H9 (cell line): ENCODE results near the gene MAST2. TPM values are rescaled to one million over a fixed set of nuclear protein-coding genes. Genes with fewer than 3 reads are reported as not detected.

Source experiments
- DNase-seq: peaks from one replicate; pipeline ENCODE4 v3.0.0-alpha.2; 2017
- H2AFZ ChIP-seq: one replicate; pipeline ENCODE4 v1.6.1; 2013; ENCODE audit warnings: mild to moderate bottlenecking, low read length, control low read depth, moderate library complexity
- H2AK5ac ChIP-seq: 2 replicates; pipeline ENCODE4 v1.6.1; 2013; ENCODE audit warnings: low read length, control low read depth, mixed read lengths; ENCODE audit not compliant: insufficient read length
- H2BK120ac ChIP-seq: one replicate; pipeline ENCODE4 v1.6.1; 2013; ENCODE audit warnings: low read depth, mild to moderate bottlenecking, low read length, control low read depth, inconsistent platforms; ENCODE audit not compliant: poor library complexity, severe bottlenecking
- H2BK12ac ChIP-seq: 2 replicates; pipeline ENCODE4 v1.6.1; 2013; ENCODE audit warnings: low read length, control low read depth, mixed read lengths, low read depth; ENCODE audit not compliant: insufficient read length
- H2BK15ac ChIP-seq: 2 replicates; pipeline ENCODE4 v1.6.1; 2013; ENCODE audit warnings: low read depth, low read length, control low read depth
- H2BK20ac ChIP-seq: one replicate; pipeline ENCODE4 v1.6.1; 2013; ENCODE audit warnings: low read depth, mild to moderate bottlenecking, low read length, control low read depth, inconsistent platforms; ENCODE audit not compliant: poor library complexity, severe bottlenecking
- H2BK5ac ChIP-seq: 2 replicates; pipeline ENCODE4 v1.6.1; 2013; ENCODE audit warnings: low read length, control low read depth, mixed read lengths; ENCODE audit not compliant: insufficient read length
- H3K14ac ChIP-seq: 2 replicates; pipeline ENCODE4 v1.6.1; 2013; ENCODE audit warnings: low read length, control low read depth; ENCODE audit not compliant: insufficient read depth
- H3K18ac ChIP-seq: 2 replicates; pipeline ENCODE4 v1.6.1; 2013; ENCODE audit warnings: low read depth, mild to moderate bottlenecking, mixed read lengths, low read length, control low read depth; ENCODE audit not compliant: insufficient read length
- H3K23ac ChIP-seq: 2 replicates; pipeline ENCODE4 v1.6.1; 2013; ENCODE audit warnings: low read length, control low read depth, mixed read lengths, low read depth; ENCODE audit not compliant: insufficient read length
- H3K23me2 ChIP-seq: 2 replicates; pipeline ENCODE4 v1.6.1; 2013; ENCODE audit warnings: low read depth, mild to moderate bottlenecking, mixed read lengths, low read length, control low read depth; ENCODE audit not compliant: insufficient read length, poor library complexity, severe bottlenecking
- H3K27ac ChIP-seq: 2 replicates; pipeline ENCODE4 v1.5.1; 2013; ENCODE audit warnings: low read length, control low read depth, mixed read lengths, low read depth; ENCODE audit not compliant: insufficient read length
- H3K27me3 ChIP-seq: 2 replicates; pipeline ENCODE4 v1.6.1; 2013; ENCODE audit warnings: low read length, control low read depth, inconsistent platforms; ENCODE audit not compliant: insufficient read depth
- H3K4ac ChIP-seq: 2 replicates; pipeline ENCODE4 v1.6.1; 2013; ENCODE audit warnings: low read depth, mild to moderate bottlenecking, control low read depth, inconsistent platforms, low read length, moderate library complexity
- H3K4me1 ChIP-seq: 2 replicates; pipeline ENCODE4 v1.6.1; 2013; ENCODE audit warnings: low read length, control low read depth, inconsistent platforms; ENCODE audit not compliant: insufficient read depth
- H3K4me2 ChIP-seq: 2 replicates; pipeline ENCODE4 v1.6.1; 2013; ENCODE audit warnings: low read length, control low read depth, mixed read lengths; ENCODE audit not compliant: insufficient read length, insufficient read depth
- H3K56ac ChIP-seq: 2 replicates; pipeline ENCODE4 v1.6.1; 2013; ENCODE audit warnings: low read depth, mild to moderate bottlenecking, mixed read lengths, low read length, control low read depth; ENCODE audit not compliant: insufficient read length
- H3K79me1 ChIP-seq: 2 replicates; pipeline ENCODE4 v1.6.1; 2013; ENCODE audit warnings: low read depth, mild to moderate bottlenecking, moderate library complexity, low read length, control low read depth, inconsistent platforms; ENCODE audit not compliant: insufficient read depth, poor library complexity, severe bottlenecking
- H3K79me2 ChIP-seq: 2 replicates; pipeline ENCODE4 v1.6.1; 2013; ENCODE audit warnings: low read length, control low read depth, inconsistent platforms; ENCODE audit not compliant: insufficient read depth
- H3K9ac ChIP-seq: 2 replicates; pipeline ENCODE4 v1.6.1; 2013; ENCODE audit warnings: low read length, control low read depth, mixed read lengths; ENCODE audit not compliant: insufficient read length; ENCODE audit errors: extremely low read depth
- H3K9me3 ChIP-seq: one replicate; pipeline ENCODE4 v1.6.1; 2013; ENCODE audit warnings: low read depth, low read length, inconsistent platforms; ENCODE audit not compliant: control insufficient read depth
- H3T11ph ChIP-seq: one replicate; pipeline ENCODE4 v1.6.1; 2013; ENCODE audit warnings: mild to moderate bottlenecking, low read length, control low read depth, inconsistent platforms
- H4K20me1 ChIP-seq: one replicate; pipeline ENCODE4 v1.6.1; 2013; ENCODE audit not compliant: control insufficient read depth, insufficient read length, insufficient read depth
- H4K5ac ChIP-seq: 2 replicates; pipeline ENCODE4 v1.6.1; 2013; ENCODE audit warnings: low read depth, mild to moderate bottlenecking, mixed read lengths, low read length, control low read depth; ENCODE audit not compliant: insufficient read length
- H4K8ac ChIP-seq: replicated peaks from 2 replicates; pipeline ENCODE4 v1.6.1; 2013; ENCODE audit warnings: low read length, control low read depth, mixed read lengths, low read depth; ENCODE audit not compliant: insufficient read length
- H4K91ac ChIP-seq: 2 replicates; pipeline ENCODE4 v1.6.1; 2013; ENCODE audit warnings: low read depth, mild to moderate bottlenecking, moderate library complexity, mixed read lengths, low read length, control low read depth; ENCODE audit not compliant: insufficient read length
- H3K27ac Mint-ChIP-seq, 3 experiments: 2 replicates in 2 of 3; 3 replicates in 1 of 3; pipeline ENCODE4 v1.8.0; 2020 to 2021; ENCODE audit warnings: mixed read lengths in 3 of 3, mild to moderate bottlenecking in 1 of 3, moderate library complexity in 1 of 3
- H3K27me3 Mint-ChIP-seq: 2 replicates; pipeline ENCODE4 v1.8.0; 2021; ENCODE audit warnings: low read depth, mild to moderate bottlenecking, moderate library complexity, mixed read lengths
- H3K36me3 Mint-ChIP-seq, 3 experiments: 2 replicates in 2 of 3; 3 replicates in 1 of 3; pipeline ENCODE4 v1.8.0; 2020 to 2021; ENCODE audit warnings: low read depth in 3 of 3, mixed read lengths in 3 of 3; ENCODE audit not compliant: insufficient read depth in 1 of 3
- H3K4me1 Mint-ChIP-seq, 2 experiments: 2 replicates each; pipeline ENCODE4 v1.8.0; 2020; ENCODE audit warnings: mixed read lengths in 2 of 2
- H3K4me3 Mint-ChIP-seq, 2 experiments: 2 replicates in 1 of 2; 3 replicates in 1 of 2; pipeline ENCODE4 v1.8.0; 2020 to 2021; ENCODE audit warnings: mild to moderate bottlenecking in 2 of 2, mixed read lengths in 2 of 2, moderate library complexity in 1 of 2
- H3K9me3 Mint-ChIP-seq, 2 experiments: 2 replicates in 1 of 2; 3 replicates in 1 of 2; pipeline ENCODE4 v1.8.0; 2020; ENCODE audit warnings: mild to moderate bottlenecking in 2 of 2, mixed read lengths in 2 of 2, moderate library complexity in 1 of 2
- CTCF ChIP-seq: fragments of 200-600 bp; sonication (generic); conservative IDR thresholded peaks from 3 replicates; pipeline ENCODE4 v1.8.0; 2021; ENCODE audit warnings: antibody characterized with exemption, mild to moderate bottlenecking
- WGBS: extraction: QIAGEN DNeasy Blood & Tissue Kit; methylation state at CpG from one replicate; pipeline ENCODE4 v1.1.7; 2013; ENCODE audit warnings: missing lambda C conversion rate, low lambda C conversion rate, mixed read lengths; ENCODE audit not compliant: insufficient read length; ENCODE audit errors: extremely low coverage; 5-methylcytosine and 5-hydroxymethylcytosine counted together
- total RNA-seq: library from RNA; stranded (reverse); gene quantifications from 2 replicates; pipeline ENCODE4 v1.2.1, GENCODE V29; 2021

The MAST2 gene
- total RNA-seq, 1 experiment from 2014 or later: 28.8 TPM

DNA sequence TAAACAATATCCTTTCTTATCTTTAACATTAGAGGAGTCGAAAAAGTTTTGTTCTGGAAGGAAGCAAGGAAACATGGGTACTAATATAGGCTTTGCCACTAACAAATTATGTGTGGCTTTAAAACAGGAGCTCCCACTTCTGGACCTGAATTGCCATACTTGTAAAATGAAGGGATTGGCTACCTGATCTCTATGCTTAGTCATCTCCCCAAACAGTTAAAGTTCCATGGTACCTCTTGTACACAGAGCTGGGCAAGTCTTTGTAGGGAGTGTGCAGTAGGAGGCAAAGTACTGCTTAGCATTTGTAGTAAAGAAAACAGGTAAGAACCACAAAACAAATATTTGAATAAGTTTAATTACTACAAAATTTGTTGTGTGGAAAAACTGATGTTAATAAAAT, 81.3 kb downstream of the MAST2 start:
- Histone ChIP-seq H2BK20ac (no peak overlapping the region), H3K23ac (no peak overlapping the region), H2BK12ac (no peak overlapping the region), H3K23me2 (no peaks in the 10 kb centered on the region), H3K14ac (no peak overlapping the region), H3K9me3 (no peaks in the 10 kb centered on the region), H3K18ac (no peak overlapping the region), H2AFZ (no peak overlapping the region), H2BK15ac (no peak overlapping the region), H2BK5ac (no peak overlapping the region), H3K27ac (no peak overlapping the region), H3K56ac (no peak overlapping the region), H4K5ac (no peak overlapping the region), H3K4ac (no peak overlapping the region), H3T11ph (no peak overlapping the region), H4K20me1 (no peaks in the 10 kb centered on the region), H4K8ac (no peak overlapping the region), H3K9ac (no peak overlapping the region), H3K4me2 (no peak overlapping the region), H2BK120ac (no peak overlapping the region), H3K79me2 (0 out of 2 replicates have a peak, but pooled peaks cover 2% of the 10 kb centered on the region), H3K79me1 (peaks cover 3% of the 10 kb centered on the region), H2AK5ac (no peak overlapping the region), H3K27me3 (no peaks in the 10 kb centered on the region), H3K4me1 (no peaks in the 10 kb centered on the region), H4K91ac (no peak overlapping the region)
- DNase-seq: no peak
- no peak for TF ChIP-seq CTCF
- Mint-ChIP-seq H3K36me3 (peaks cover 4% of the 10 kb centered on the region in 3 experiments), H3K4me3 (no peak overlapping the region), H3K27ac (no peak overlapping the region), H3K9me3 (peaks cover 0 to 2% of the 10 kb centered on the region in 2 experiments), H3K27me3 (no peaks in the 10 kb centered on the region), H3K4me1 (peaks cover 4 to 10% of the 10 kb centered on the region in 2 experiments; a peak in 2 of 4 replicates)
- WGBS: no CpG with 5 or more reads among the region's 1 CpG
